GM23338 (cell line): ENCODE measurements around the gene FAM241A. TPM values are rescaled to one million over a fixed set of nuclear protein-coding genes. Genes with fewer than 3 reads are reported as not detected.
A peak's percentile ranks its signal among the peaks of the same experiment; 100 is the strongest.

Experiments
- ATAC-seq: fragments of 200-7000 bp; cut with Tn5 transposase; 3 replicates; pipeline ENCODE4 v1.9.1; 2020
- DNase-seq: peaks from one replicate; pipeline ENCODE4 v3.0.0-alpha.2; 2015; ENCODE audit warnings: low spot score
- H2AFZ ChIP-seq: fragments of 200-600 bp; sonication (generic); 2 replicates; pipeline ENCODE4 v1.8.0; 2016; ENCODE audit warnings: antibody characterized with exemption, mild to moderate bottlenecking, moderate library complexity
- H3F3A ChIP-seq: fragments of 200-600 bp; sonication (generic); replicated peaks from 2 replicates; pipeline ENCODE4 v1.8.0; 2017; ENCODE audit warnings: antibody characterized with exemption, mixed run types, low read depth
- H3K27ac ChIP-seq: fragments of 200-600 bp; sonication (generic); 2 replicates; pipeline ENCODE4 v1.6.1; 2016; ENCODE audit warnings: low read depth
- H3K27me3 ChIP-seq: fragments of 200-600 bp; sonication (generic); 2 replicates; pipeline ENCODE4 v1.8.0; 2016; ENCODE audit warnings: mild to moderate bottlenecking, mixed run types, moderate library complexity; ENCODE audit not compliant: insufficient read depth
- H3K36me3 ChIP-seq: fragments of 200-600 bp; sonication (generic); 2 replicates; pipeline ENCODE4 v1.8.0; 2016; ENCODE audit warnings: mild to moderate bottlenecking; ENCODE audit not compliant: insufficient read depth
- H3K4me1 ChIP-seq: fragments of 200-600 bp; sonication (generic); 2 replicates; pipeline ENCODE4 v1.8.0; 2016; ENCODE audit warnings: mild to moderate bottlenecking, moderate library complexity; ENCODE audit not compliant: insufficient read depth
- H3K4me2 ChIP-seq: fragments of 200-600 bp; sonication (generic); 2 replicates; pipeline ENCODE4 v1.7.1; 2017; ENCODE audit warnings: mixed run types
- H3K4me3 ChIP-seq: fragments of 200-600 bp; sonication (generic); 2 replicates; pipeline ENCODE4 v1.6.1; 2016; ENCODE audit warnings: mixed run types
- H3K79me2 ChIP-seq: fragments of 200-600 bp; sonication (generic); replicated peaks from 2 replicates; pipeline ENCODE4 v1.8.0; 2017; ENCODE audit warnings: mild to moderate bottlenecking; ENCODE audit not compliant: insufficient read depth
- H3K9me2 ChIP-seq: fragments of 200-600 bp; sonication (generic); 2 replicates; pipeline ENCODE4 v1.8.0; 2017; ENCODE audit not compliant: insufficient read depth
- H4K20me1 ChIP-seq: fragments of 200-600 bp; sonication (generic); replicated peaks from 2 replicates; pipeline ENCODE4 v1.8.0; 2017; ENCODE audit warnings: mild to moderate bottlenecking; ENCODE audit not compliant: insufficient read depth
- H3K27ac Mint-ChIP-seq: 2 replicates; pipeline ENCODE4 v1.8.0; 2020; ENCODE audit warnings: inconsistent platforms, mild to moderate bottlenecking, moderate library complexity, mixed read lengths
- H3K27me3 Mint-ChIP-seq: 3 replicates; pipeline ENCODE4 v1.8.0; 2022; ENCODE audit warnings: low read depth, mild to moderate bottlenecking, moderate library complexity, mixed read lengths, inconsistent platforms; ENCODE audit not compliant: insufficient read depth, poor library complexity
- H3K36me3 Mint-ChIP-seq: 3 replicates; pipeline ENCODE4 v1.8.0; 2021; ENCODE audit warnings: low read depth, mild to moderate bottlenecking, inconsistent platforms, moderate library complexity, mixed read lengths
- H3K4me1 Mint-ChIP-seq: 3 replicates; pipeline ENCODE4 v1.8.0; 2020; ENCODE audit warnings: mild to moderate bottlenecking, inconsistent platforms, mixed read lengths
- H3K4me3 Mint-ChIP-seq: 3 replicates; pipeline ENCODE4 v1.8.0; 2021; ENCODE audit warnings: moderate library complexity, mild to moderate bottlenecking, inconsistent platforms, mixed read lengths
- H3K9me3 Mint-ChIP-seq: 3 replicates; pipeline ENCODE4 v1.8.0; 2020; ENCODE audit warnings: moderate library complexity, mild to moderate bottlenecking, inconsistent platforms, mixed read lengths
- CREB1 ChIP-seq: fragments of 250-450 bp; sonication (Bioruptor Pico); IDR thresholded peaks from 2 replicates; pipeline ENCODE4 v1.5.0; 2020; ENCODE audit warnings: low read depth, mild to moderate bottlenecking, moderate library complexity
- CTCF ChIP-seq, 2 experiments: fragments of 200-600 bp in 1 of 2; sonication (generic) in 1 of 2; conservative IDR thresholded peaks; 2 replicates each; pipeline versions ENCODE4 v1.5.1 to v1.6.1; 2016 to 2017; ENCODE audit warnings: antibody characterized with exemption in 2 of 2, low read depth in 2 of 2, mild to moderate bottlenecking in 2 of 2, moderate library complexity in 1 of 2
- ETS1 ChIP-seq: IDR thresholded peaks from 2 replicates; pipeline ENCODE4 v1.6.1; 2016; ENCODE audit warnings: antibody characterized with exemption
- EZH2 ChIP-seq: fragments of 200-600 bp; sonication (generic); IDR thresholded peaks from one replicate; pipeline ENCODE4 v1.8.0; 2017; ENCODE audit warnings: antibody characterized with exemption, mild to moderate bottlenecking, low read depth; ENCODE audit not compliant: unreplicated experiment
- EZH2phosphoT487 ChIP-seq: fragments of 200-600 bp; sonication (generic); IDR thresholded peaks from one replicate; pipeline ENCODE4 v1.8.1; 2018; ENCODE audit warnings: antibody characterized with exemption; ENCODE audit not compliant: unreplicated experiment
- JUNB ChIP-seq: IDR thresholded peaks from one replicate; pipeline ENCODE4 v1.6.1; 2016; ENCODE audit warnings: antibody characterized with exemption; ENCODE audit not compliant: unreplicated experiment
- NANOG ChIP-seq: IDR thresholded peaks from 2 replicates; pipeline ENCODE4 v1.6.1; 2016; ENCODE audit warnings: antibody characterized with exemption, borderline replicate concordance
- POLR2AphosphoS5 ChIP-seq: IDR thresholded peaks from 2 replicates; pipeline ENCODE4 v1.6.1; 2016; ENCODE audit warnings: antibody characterized with exemption, low read depth
- REST ChIP-seq: IDR thresholded peaks from one replicate; pipeline ENCODE4 v1.6.1; 2018; ENCODE audit warnings: antibody characterized with exemption; ENCODE audit not compliant: unreplicated experiment
- STAT1 ChIP-seq: IDR thresholded peaks from one replicate; pipeline ENCODE4 v1.6.1; 2016; ENCODE audit warnings: antibody characterized with exemption; ENCODE audit not compliant: unreplicated experiment
- ZNF114 ChIP-seq: fragments of 250-450 bp; sonication (Bioruptor Pico); IDR thresholded peaks from 2 replicates; pipeline ENCODE4 v1.5.0; 2020; ENCODE audit warnings: mild to moderate bottlenecking, moderate library complexity
- ZNF331 ChIP-seq: fragments of 250-450 bp; sonication (Bioruptor Pico); IDR thresholded peaks from 2 replicates; pipeline ENCODE4 v1.5.0; 2020; ENCODE audit warnings: low read depth, mild to moderate bottlenecking, moderate library complexity
- ZNF462 ChIP-seq: fragments of 250-450 bp; sonication (Bioruptor Pico); IDR thresholded peaks from 2 replicates; pipeline ENCODE4 v1.5.0; 2020; ENCODE audit warnings: mild to moderate bottlenecking, moderate library complexity
- polyA plus RNA-seq: library from polyadenylated mRNA; unstranded; fragments of >200 nt; fragmentation: Nextera tagmentation; extraction: Ambion mirVana; gene quantifications from 2 replicates; pipeline ENCODE4 v1.2.1, GENCODE V29; 2016
- total RNA-seq: library from RNA; depleted of rRNA; stranded (reverse); fragments of >200 nt; shearing (Covaris generic); gene quantifications from 2 replicates; pipeline ENCODE4 v1.2.3, GENCODE V29; 2014

FAM241A gene
- total and polyA plus RNA-seq, 2 experiments from 2014 or later = 0.58 to 0.63 TPM

GRCh38 chr4:112173593-112174558 lies 28.6 kb downstream of the FAM241A start:
- ATAC-seq = no peak
- Histone ChIP-seq H3K79me2 (no peaks in the 10 kb centered on the region), H3K36me3 (no peaks in the 10 kb centered on the region), H2AFZ (0 out of 2 replicates have a peak overlapping the region, but pooled peaks have one; percentile 20), H4K20me1 (no peaks in the 10 kb centered on the region), H3K4me3 (no peak overlapping the region), H3K27ac (no peak overlapping the region), H3K4me2 (no peak overlapping the region), H3K4me1 (no peaks in the 10 kb centered on the region), H3K27me3 (no peaks in the 10 kb centered on the region), H3F3A (no peaks in the 10 kb centered on the region), H3K9me2 (no peaks in the 10 kb centered on the region; the same call in 1 of the 2 replicates)
- H3K27me3 Mint-ChIP-seq = no peaks in the 10 kb centered on the region
- no peak overlapping the region for H3K4me3 Mint-ChIP-seq
- TF ChIP-seq ZNF331 (CRISPR knock-in tag) (no peak), ETS1 (no peak), ZNF462 (CRISPR knock-in tag) (no peak), EZH2 (no peak), JUNB (no peak), POLR2AphosphoS5 (no peak), CREB1 (CRISPR knock-in tag) (no peak), CTCF (conservative IDR thresholded peaks at IDR 0.05; ENCODE audit: low read depth in 2 of 2) (no peak), NANOG (no peak), ZNF114 (CRISPR knock-in tag) (no peak), STAT1 (no peak), REST (no peak), EZH2phosphoT487 (no peak)
- no peaks in the 10 kb centered on the region for H3K9me3 Mint-ChIP-seq
- DNase-seq = no peak
- no peaks in the 10 kb centered on the region for H3K4me1 Mint-ChIP-seq
- H3K27ac Mint-ChIP-seq = 0 out of 2 replicates have a peak overlapping the region, but pooled peaks have one; percentile 42
- no peaks in the 10 kb centered on the region for H3K36me3 Mint-ChIP-seq
